NB4 (cell line): Measurements from ENCODE around the gene KCNC1.

Source experiments
- DNase-seq: peaks from one replicate; pipeline ENCODE4 v3.0.0; 2010; ENCODE audit warnings: low read depth
- H3K4me3 ChIP-seq: one replicate; pipeline ENCODE4 v1.5.1; 2011; ENCODE audit warnings: mild to moderate bottlenecking, low read depth, low read length, moderate library complexity
- CTCF ChIP-seq: IDR thresholded peaks from one replicate; pipeline ENCODE4 v1.5.1; 2012; ENCODE audit warnings: low read depth, low read length
- MAX ChIP-seq: IDR thresholded peaks from 2 replicates; pipeline ENCODE4 v1.6.1; 2011; ENCODE audit warnings: low read depth, low read length
- MYC ChIP-seq: IDR thresholded peaks from 2 replicates; pipeline ENCODE4 v1.6.1; 2011; ENCODE audit warnings: low read depth, low read length
- POLR2A ChIP-seq: IDR thresholded peaks from 2 replicates; pipeline ENCODE4 v1.6.1; 2011; ENCODE audit warnings: mild to moderate bottlenecking; ENCODE audit not compliant: insufficient read length; ENCODE audit errors: extremely low read depth

KCNC1 gene

GRCh38 chr11:17772704-17773600 is 38.4 kb downstream of the KCNC1 start:
- no peak for TF ChIP-seq MYC
- TF ChIP-seq CTCF: no peak
- TF ChIP-seq MAX: no peak
- no peak for TF ChIP-seq POLR2A
- no peak for DNase-seq
- H3K4me3 ChIP-seq: no peak overlapping the region

GRCh38 chr11:17773674-17774073 is 39.1 kb downstream of the KCNC1 start:
- H3K4me3 ChIP-seq: no peak overlapping the region
- no peak for DNase-seq
- TF ChIP-seq POLR2A: no peak
- no peak for TF ChIP-seq CTCF
- no peak for TF ChIP-seq MYC
- TF ChIP-seq MAX: no peak

GRCh38 chr11:17774232-17775034 is 39.9 kb downstream of the KCNC1 start:
- no peak for TF ChIP-seq MAX
- TF ChIP-seq MYC: no peak
- no peak for TF ChIP-seq POLR2A
- no peak for TF ChIP-seq CTCF
- no peak overlapping the region for H3K4me3 ChIP-seq
- DNase-seq: no peak

- TF ChIP-seq MYC (no peak), CTCF (no peak), MAX (no peak), POLR2A (no peak)
- no peak overlapping the region for H3K4me3 ChIP-seq
- DNase-seq: no peak
These were observed 40.4 kb downstream of the KCNC1 start for GRCh38 chr11:17775035-17775348.

- no peak overlapping the region for H3K4me3 ChIP-seq
- TF ChIP-seq CTCF (no peak), MYC (no peak), POLR2A (no peak), MAX (no peak)
- DNase-seq: no peak
These were observed 41.1 kb downstream of the KCNC1 start for GRCh38 chr11:17775507-17776211.
